HG02763 (cell line): ENCODE results near the gene KRTAP4-9.
"Not testable (repeated sequence)": the region's sequence is repeated elsewhere in the genome, so short reads cannot be mapped to it uniquely, and the experiment has no call there.

Source experiments
- ATAC-seq: cut with Tn5 transposase; IDR thresholded peaks from one replicate; pipeline ENCODE4 v1.9.1; 2021; ENCODE audit warnings: mild to moderate bottlenecking, moderate library complexity; ENCODE audit not compliant: unreplicated experiment

Gene KRTAP4-9

GRCh38 chr17:41096055-41096454 lies 9.1 kb upstream of the KRTAP4-9 start:
- ATAC-seq = no peak

GRCh38 chr17:41098042-41098441 lies 7.1 kb upstream of the KRTAP4-9 start, which contains the start of gene KRTAP4-8:
Gene KRTAP4-8 (minus strand): TSS chr17:41098142. CDS start chr17:41098084, 58 bp downstream.
- ATAC-seq = no peak

GRCh38 chr17:41098481-41098880 lies 6.7 kb upstream of the KRTAP4-9 start:
- ATAC-seq = no peak

- ATAC-seq = not testable (repeated sequence)
Observed at GRCh38 chr17:41099682-41100480, 5.3 kb upstream of the KRTAP4-9 start.

GRCh38 chr17:41101586-41102259 lies 3.5 kb upstream of the KRTAP4-9 start, which contains the start of gene KRTAP4-16:
Gene KRTAP4-16 (minus strand): TSS chr17:41102209. CDS start chr17:41102209, 0 bp downstream.
- ATAC-seq = no peak

- no peak for ATAC-seq
Observed at GRCh38 chr17:41103896-41104295, 1.3 kb upstream of the KRTAP4-9 start.

GRCh38 chr17:41104386-41105038 lies 677 bp upstream of the KRTAP4-9 start:
- ATAC-seq = not testable (repeated sequence)

- ATAC-seq = no peak
Observed at GRCh38 chr17:41107941-41108450, 2.8 kb downstream of the KRTAP4-9 start.

- ATAC-seq = not testable (repeated sequence)
Observed at GRCh38 chr17:41108728-41109386, 3.7 kb downstream of the KRTAP4-9 start.

- ATAC-seq = no peak
Observed at GRCh38 chr17:41111151-41111885, 6.1 kb downstream of the KRTAP4-9 start.

- no peak for ATAC-seq
Observed at GRCh38 chr17:41116297-41116696, 11.1 kb downstream of the KRTAP4-9 start.

GRCh38 chr17:41117846-41118386 lies 12.7 kb downstream of the KRTAP4-9 start, which contains the start of gene KRTAP4-11:
Gene KRTAP4-11 (minus strand): TSS chr17:41118373. CDS start chr17:41118315, 58 bp downstream.
- not testable (repeated sequence) for ATAC-seq

GRCh38 chr17:41118721-41119120 lies 13.5 kb downstream of the KRTAP4-9 start:
- ATAC-seq = no peak

GRCh38 chr17:41119696-41120690 lies 14.8 kb downstream of the KRTAP4-9 start:
- ATAC-seq = not testable (repeated sequence)

GRCh38 chr17:41121742-41122141 lies 16.6 kb downstream of the KRTAP4-9 start:
- ATAC-seq = no peak

GRCh38 chr17:41123292-41123990 lies 18.3 kb downstream of the KRTAP4-9 start:
- not testable (repeated sequence) for ATAC-seq

GRCh38 chr17:41123991-41124371 lies 18.8 kb downstream of the KRTAP4-9 start, which contains the start of gene KRTAP4-12:
Gene KRTAP4-12 (minus strand): TSS chr17:41124182. CDS start chr17:41124122, 60 bp downstream.
- ATAC-seq = not testable (repeated sequence)

- no peak for ATAC-seq
Observed at GRCh38 chr17:41125064-41125463, 19.9 kb downstream of the KRTAP4-9 start.
